ENCODE results near the gene BBS7. TPM values are rescaled to one million over a fixed set of nuclear protein-coding genes. Genes with fewer than 3 reads are reported as not detected.

The BBS7 gene
- total and polyA plus RNA-seq, 2 of the 13 experiments (the other 11 are each of a cell fraction or from before 2014, with no cell fraction given): 9.0 to 15.7 TPM

- TF ChIP-seq, protein P1, sequence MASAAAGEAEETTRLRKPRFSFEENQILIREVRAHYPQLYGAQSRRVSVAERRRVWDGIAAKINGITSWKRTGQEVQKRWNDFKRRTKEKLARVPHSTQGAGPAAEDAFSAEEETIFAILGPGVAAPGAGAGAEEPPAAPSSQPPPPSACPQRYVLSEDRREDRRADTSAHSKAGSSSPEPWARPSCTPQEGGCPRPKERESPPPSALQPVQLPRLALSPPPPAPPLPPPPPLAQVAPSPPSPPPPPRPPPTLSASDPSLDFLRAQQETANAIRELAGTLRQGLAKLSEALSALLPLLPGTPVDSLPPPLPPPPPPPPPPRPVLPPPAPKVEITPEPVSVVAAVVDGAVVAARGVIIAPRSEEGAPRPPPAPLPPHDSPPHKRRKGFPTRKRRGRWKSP (CRISPR knock-in tag; IDR thresholded peaks at IDR 0.05): peak; percentile 72; the same call in 1 of the 2 replicates
- peak; percentile 87 for TF ChIP-seq TP53 (CRISPR knock-in tag; conservative IDR thresholded peaks at IDR 0.05)
- peak; percentile 36; the same call in 1 of the 2 replicates for TF ChIP-seq ZNF782 (CRISPR knock-in tag; IDR thresholded peaks at IDR 0.05; ENCODE audit: borderline replicate concordance)
- peak; percentile 76 for TF ChIP-seq MEF2D (CRISPR knock-in tag; IDR thresholded peaks at IDR 0.05)
- 0 out of 2 replicates have a peak, but pooled peaks have one; percentile 19 for TF ChIP-seq HMG20B (CRISPR knock-in tag; conservative IDR thresholded peaks at IDR 0.05)
- TF ChIP-seq, protein P2, sequence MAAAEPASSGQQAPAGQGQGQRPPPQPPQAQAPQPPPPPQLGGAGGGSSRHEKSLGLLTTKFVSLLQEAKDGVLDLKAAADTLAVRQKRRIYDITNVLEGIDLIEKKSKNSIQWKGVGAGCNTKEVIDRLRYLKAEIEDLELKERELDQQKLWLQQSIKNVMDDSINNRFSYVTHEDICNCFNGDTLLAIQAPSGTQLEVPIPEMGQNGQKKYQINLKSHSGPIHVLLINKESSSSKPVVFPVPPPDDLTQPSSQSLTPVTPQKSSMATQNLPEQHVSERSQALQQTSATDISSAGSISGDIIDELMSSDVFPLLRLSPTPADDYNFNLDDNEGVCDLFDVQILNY (CRISPR knock-in tag; conservative IDR thresholded peaks at IDR 0.05): peak; percentile 92
- TF ChIP-seq, protein P3, sequence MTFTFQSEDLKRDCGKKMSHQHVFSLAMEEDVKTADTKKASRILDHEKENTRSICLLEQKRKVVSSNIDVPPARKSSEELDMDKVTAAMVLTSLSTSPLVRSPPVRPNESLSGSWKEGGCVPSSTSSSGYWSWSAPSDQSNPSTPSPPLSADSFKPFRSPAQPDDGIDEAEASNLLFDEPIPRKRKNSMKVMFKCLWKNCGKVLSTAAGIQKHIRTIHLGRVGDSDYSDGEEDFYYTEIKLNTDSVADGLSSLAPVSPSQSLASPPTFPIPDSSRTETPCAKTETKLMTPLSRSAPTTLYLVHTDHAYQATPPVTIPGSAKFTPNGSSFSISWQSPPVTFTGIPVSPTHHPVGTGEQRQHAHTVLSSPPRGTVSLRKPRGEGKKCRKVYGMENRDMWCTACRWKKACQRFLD (CRISPR knock-in tag; IDR thresholded peaks at IDR 0.05; ENCODE audit: borderline replicate concordance): 0 out of 2 replicates have a peak, but pooled peaks have one; percentile 39
- peak; percentile 50; the same call in 1 of the 2 replicates for TF ChIP-seq ZNF556 (CRISPR knock-in tag; IDR thresholded peaks at IDR 0.05; ENCODE audit: borderline replicate concordance)
- peak; percentile 26; the same call in 1 of the 2 replicates for TF ChIP-seq PRDM10 (CRISPR knock-in tag; IDR thresholded peaks at IDR 0.05; ENCODE audit: low read depth)
- TF ChIP-seq HNRNPL (IDR thresholded peaks at IDR 0.05; ENCODE audit: low read depth, low read length): peak; percentile 22; the same call in 1 of the 2 replicates
- peak; percentile 76; the same call in 1 of the 2 replicates for TF ChIP-seq PITX1 (CRISPR knock-in tag; IDR thresholded peaks at IDR 0.05)
- TF ChIP-seq, protein P4, sequence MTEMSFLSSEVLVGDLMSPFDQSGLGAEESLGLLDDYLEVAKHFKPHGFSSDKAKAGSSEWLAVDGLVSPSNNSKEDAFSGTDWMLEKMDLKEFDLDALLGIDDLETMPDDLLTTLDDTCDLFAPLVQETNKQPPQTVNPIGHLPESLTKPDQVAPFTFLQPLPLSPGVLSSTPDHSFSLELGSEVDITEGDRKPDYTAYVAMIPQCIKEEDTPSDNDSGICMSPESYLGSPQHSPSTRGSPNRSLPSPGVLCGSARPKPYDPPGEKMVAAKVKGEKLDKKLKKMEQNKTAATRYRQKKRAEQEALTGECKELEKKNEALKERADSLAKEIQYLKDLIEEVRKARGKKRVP (CRISPR knock-in tag; IDR thresholded peaks at IDR 0.05): peak in 1 of 2 experiments; percentile 63; a peak in 2 of 4 replicates
- TF ChIP-seq KDM4B (CRISPR knock-in tag; IDR thresholded peaks at IDR 0.05): 0 out of 2 replicates have a peak, but pooled peaks have one; percentile 22
- TF ChIP-seq THYN1 (CRISPR knock-in tag; IDR thresholded peaks at IDR 0.05; ENCODE audit: borderline replicate concordance, low read depth): no peak
- TF ChIP-seq, protein P5, sequence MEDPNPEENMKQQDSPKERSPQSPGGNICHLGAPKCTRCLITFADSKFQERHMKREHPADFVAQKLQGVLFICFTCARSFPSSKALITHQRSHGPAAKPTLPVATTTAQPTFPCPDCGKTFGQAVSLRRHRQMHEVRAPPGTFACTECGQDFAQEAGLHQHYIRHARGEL (CRISPR knock-in tag; IDR thresholded peaks at IDR 0.05): no peak
- TF ChIP-seq, protein P6, sequence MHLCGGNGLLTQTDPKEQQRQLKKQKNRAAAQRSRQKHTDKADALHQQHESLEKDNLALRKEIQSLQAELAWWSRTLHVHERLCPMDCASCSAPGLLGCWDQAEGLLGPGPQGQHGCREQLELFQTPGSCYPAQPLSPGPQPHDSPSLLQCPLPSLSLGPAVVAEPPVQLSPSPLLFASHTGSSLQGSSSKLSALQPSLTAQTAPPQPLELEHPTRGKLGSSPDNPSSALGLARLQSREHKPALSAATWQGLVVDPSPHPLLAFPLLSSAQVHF (CRISPR knock-in tag; IDR thresholded peaks at IDR 0.05): peak; percentile 60; the same call in 1 of the 2 replicates
- TF ChIP-seq MEIS2 (CRISPR knock-in tag; IDR thresholded peaks at IDR 0.05): peak; percentile 70
Observed at GRCh38 chr4:121800961-121801714, 69.1 kb downstream of the BBS7 start, which contains the start of gene EXOSC9 (continued).

Measured in HepG2 (cell line).